ENCODE data around the gene DRG1.

- TF ChIP-seq CTCF (IDR thresholded peaks at IDR 0.05), result no peak
- TF ChIP-seq POLR2A (IDR thresholded peaks at IDR 0.05), result no peak
- TF ChIP-seq EP300 (IDR thresholded peaks at IDR 0.05), result no peak
Measured at GRCh38 chr22:31481129-31481528, 81.7 kb downstream of the DRG1 start.

Data from tibial nerve (tissue), 4 donors.